ENCODE results near the gene ZNF557.

DNA sequence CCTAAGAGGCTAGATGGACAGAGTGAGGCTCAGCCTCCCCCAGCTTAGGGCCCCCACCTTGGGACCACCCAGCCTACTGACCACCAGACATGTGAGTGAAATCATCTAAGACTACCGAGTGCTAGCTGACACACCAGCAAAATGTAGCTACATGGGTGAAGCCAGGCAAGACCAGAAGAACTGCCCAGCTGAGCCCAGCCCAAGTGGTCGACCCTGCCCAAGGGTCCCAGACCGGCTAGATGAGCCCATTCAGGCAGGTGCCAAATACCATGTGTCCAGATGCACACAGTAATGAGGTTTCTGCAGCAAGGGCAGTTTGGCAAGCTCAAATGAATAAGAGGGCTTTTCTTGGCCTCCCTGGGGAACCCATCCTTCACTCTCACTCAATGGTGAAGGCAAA, 56.6 kb downstream of the ZNF557 start:
- TF ChIP-seq POLR2AphosphoS5 (IDR thresholded peaks at IDR 0.05) (no peak), CTCF (IDR thresholded peaks at IDR 0.05) (no peak)

Measured in gastroesophageal sphincter (tissue), 3 donors.